ENCODE measurements around the gene GLCCI1.

GLCCI1 gene

GRCh38 chr7:7970237-7970530 lies 1.6 kb downstream of the GLCCI1 start:
- H3K4me1 ChIP-seq (ENCODE audit: insufficient read depth, poor library complexity, severe bottlenecking): peaks cover 14% of the 10 kb centered on the region
- peak overlapping the region; percentile 45 for H3K27ac ChIP-seq (ENCODE audit: poor library complexity, severe bottlenecking)
- H3K4me3 ChIP-seq (ENCODE audit: severe bottlenecking): peak overlapping the region; percentile 79
- H3K27me3 ChIP-seq (ENCODE audit: insufficient read depth, poor library complexity, severe bottlenecking): no peaks in the 10 kb centered on the region
- no peaks in the 10 kb centered on the region for H3K36me3 ChIP-seq (ENCODE audit: low read depth)
- DNase-seq (ENCODE audit: low spot score) (no peak), ATAC-seq (ENCODE audit: low read depth) (no peak)
- peaks cover 2% of the 10 kb centered on the region for H3K9me3 ChIP-seq (ENCODE audit: severe bottlenecking)
- TF ChIP-seq CTCF (IDR thresholded peaks at IDR 0.05; ENCODE audit: poor library complexity, severe bottlenecking): no peak

- Histone ChIP-seq H3K4me3 (ENCODE audit: severe bottlenecking) (peak overlapping the region; percentile 79), H3K27me3 (ENCODE audit: insufficient read depth, poor library complexity, severe bottlenecking) (no peaks in the 10 kb centered on the region), H3K27ac (ENCODE audit: poor library complexity, severe bottlenecking) (no peak overlapping the region), H3K9me3 (ENCODE audit: severe bottlenecking) (peaks cover 2% of the 10 kb centered on the region), H3K4me1 (ENCODE audit: insufficient read depth, poor library complexity, severe bottlenecking) (peaks cover 14% of the 10 kb centered on the region), H3K36me3 (ENCODE audit: low read depth) (no peaks in the 10 kb centered on the region)
- ATAC-seq (ENCODE audit: low read depth) (no peak), DNase-seq (ENCODE audit: low spot score) (no peak)
- no peak for TF ChIP-seq CTCF (IDR thresholded peaks at IDR 0.05; ENCODE audit: poor library complexity, severe bottlenecking)
These were observed 2.1 kb downstream of the GLCCI1 start for GRCh38 chr7:7970531-7971307.

GRCh38 chr7:7971308-7972040 lies 2.9 kb downstream of the GLCCI1 start:
- Histone ChIP-seq H3K9me3 (ENCODE audit: severe bottlenecking) (peaks cover 2% of the 10 kb centered on the region), H3K4me3 (ENCODE audit: severe bottlenecking) (no peak overlapping the region), H3K4me1 (ENCODE audit: insufficient read depth, poor library complexity, severe bottlenecking) (peaks cover 14% of the 10 kb centered on the region), H3K36me3 (ENCODE audit: low read depth) (no peaks in the 10 kb centered on the region), H3K27me3 (ENCODE audit: insufficient read depth, poor library complexity, severe bottlenecking) (no peaks in the 10 kb centered on the region), H3K27ac (ENCODE audit: poor library complexity, severe bottlenecking) (no peak overlapping the region)
- no peak for TF ChIP-seq CTCF (IDR thresholded peaks at IDR 0.05; ENCODE audit: poor library complexity, severe bottlenecking)
- ATAC-seq (ENCODE audit: low read depth) (no peak), DNase-seq (ENCODE audit: low spot score) (no peak)

GRCh38 chr7:7972128-7972527 lies 3.5 kb downstream of the GLCCI1 start:
- DNase-seq (ENCODE audit: low spot score) (no peak), ATAC-seq (ENCODE audit: low read depth) (no peak)
- Histone ChIP-seq H3K4me3 (ENCODE audit: severe bottlenecking) (no peak overlapping the region), H3K4me1 (ENCODE audit: insufficient read depth, poor library complexity, severe bottlenecking) (peaks cover 14% of the 10 kb centered on the region), H3K36me3 (ENCODE audit: low read depth) (no peaks in the 10 kb centered on the region), H3K27ac (ENCODE audit: poor library complexity, severe bottlenecking) (no peak overlapping the region), H3K9me3 (ENCODE audit: severe bottlenecking) (peaks cover 2% of the 10 kb centered on the region), H3K27me3 (ENCODE audit: insufficient read depth, poor library complexity, severe bottlenecking) (no peaks in the 10 kb centered on the region)
- TF ChIP-seq CTCF (IDR thresholded peaks at IDR 0.05; ENCODE audit: poor library complexity, severe bottlenecking): no peak
